Loucy (cell line): ENCODE measurements around the gene ACSS2.

Source experiments
- EZH2phosphoT487 ChIP-seq: fragments of 200-600 bp; IDR thresholded peaks from 2 replicates; pipeline ENCODE4 v1.6.1; 2018; ENCODE audit warnings: antibody characterized with exemption, mild to moderate bottlenecking, moderate library complexity, borderline replicate concordance
- TF ChIP-seq, protein P1 (sequence below): fragments of 200-600 bp; sonication (generic); conservative IDR thresholded peaks from 2 replicates; pipeline ENCODE4 v1.5.1; 2014; ENCODE audit warnings: mild to moderate bottlenecking, antibody characterized with exemption, low read length

DNA sequence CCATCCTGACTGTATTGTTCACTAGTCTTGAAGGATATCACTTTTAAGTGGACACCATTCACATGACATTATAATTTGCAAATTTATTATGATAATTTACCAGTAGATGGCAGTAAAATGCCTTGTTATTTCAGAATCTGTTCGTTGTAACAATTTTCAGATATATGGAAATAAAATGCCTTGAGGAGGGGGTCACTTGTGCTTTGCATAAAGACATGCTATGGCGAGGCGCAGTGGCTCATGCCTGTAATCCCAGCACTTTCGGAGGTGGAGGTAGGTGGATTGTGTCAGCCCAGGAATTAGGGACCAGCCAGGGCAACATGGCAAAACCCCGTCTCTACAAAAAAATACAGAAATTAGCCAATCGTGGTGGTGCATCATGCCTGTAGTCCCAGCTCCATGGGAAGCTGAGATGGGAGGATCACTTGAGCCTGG, 41.9 kb upstream of the ACSS2 start:
- TF ChIP-seq, protein P1, sequence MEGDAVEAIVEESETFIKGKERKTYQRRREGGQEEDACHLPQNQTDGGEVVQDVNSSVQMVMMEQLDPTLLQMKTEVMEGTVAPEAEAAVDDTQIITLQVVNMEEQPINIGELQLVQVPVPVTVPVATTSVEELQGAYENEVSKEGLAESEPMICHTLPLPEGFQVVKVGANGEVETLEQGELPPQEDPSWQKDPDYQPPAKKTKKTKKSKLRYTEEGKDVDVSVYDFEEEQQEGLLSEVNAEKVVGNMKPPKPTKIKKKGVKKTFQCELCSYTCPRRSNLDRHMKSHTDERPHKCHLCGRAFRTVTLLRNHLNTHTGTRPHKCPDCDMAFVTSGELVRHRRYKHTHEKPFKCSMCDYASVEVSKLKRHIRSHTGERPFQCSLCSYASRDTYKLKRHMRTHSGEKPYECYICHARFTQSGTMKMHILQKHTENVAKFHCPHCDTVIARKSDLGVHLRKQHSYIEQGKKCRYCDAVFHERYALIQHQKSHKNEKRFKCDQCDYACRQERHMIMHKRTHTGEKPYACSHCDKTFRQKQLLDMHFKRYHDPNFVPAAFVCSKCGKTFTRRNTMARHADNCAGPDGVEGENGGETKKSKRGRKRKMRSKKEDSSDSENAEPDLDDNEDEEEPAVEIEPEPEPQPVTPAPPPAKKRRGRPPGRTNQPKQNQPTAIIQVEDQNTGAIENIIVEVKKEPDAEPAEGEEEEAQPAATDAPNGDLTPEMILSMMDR: peak; percentile 60
- no peak for TF ChIP-seq EZH2phosphoT487
